ENCODE measurements around the gene ATXN10.

DNA sequence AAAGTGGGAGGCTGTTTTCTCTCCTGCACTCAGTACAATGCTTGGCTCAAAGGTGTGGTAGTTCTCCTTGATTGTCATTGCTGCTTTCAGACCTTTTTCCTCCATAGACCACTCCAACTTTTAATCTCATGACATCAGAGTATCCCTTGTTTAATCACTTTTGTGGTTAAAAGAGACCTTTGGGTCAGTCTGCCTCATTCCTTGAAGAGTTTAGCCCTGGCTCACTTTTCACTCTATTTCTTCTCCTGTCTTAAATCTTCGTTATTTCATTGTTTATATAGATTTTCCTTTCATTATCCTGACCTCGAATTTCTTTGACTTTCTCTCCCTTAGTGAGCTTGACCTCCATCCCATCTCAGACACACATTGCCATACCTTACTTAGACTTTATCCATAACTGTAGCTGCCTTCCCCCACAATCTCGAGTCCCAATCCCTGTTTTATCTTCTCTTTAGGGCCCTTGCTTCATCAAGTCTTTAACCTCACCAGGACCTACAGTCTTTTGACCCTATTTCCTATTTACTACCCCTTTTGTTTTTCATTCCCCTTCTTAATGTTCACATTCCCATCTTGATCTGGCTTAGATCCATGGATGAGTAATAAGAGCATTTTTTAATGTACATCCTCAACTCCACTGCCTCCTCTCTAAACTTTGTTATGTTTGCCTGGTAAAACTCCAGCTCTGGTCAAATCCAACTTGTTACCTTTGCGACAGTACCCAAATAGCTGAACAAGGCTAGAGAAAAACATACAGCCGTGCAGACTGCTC is 9.5 kb downstream of the ATXN10 start:
- TF ChIP-seq, protein P1, sequence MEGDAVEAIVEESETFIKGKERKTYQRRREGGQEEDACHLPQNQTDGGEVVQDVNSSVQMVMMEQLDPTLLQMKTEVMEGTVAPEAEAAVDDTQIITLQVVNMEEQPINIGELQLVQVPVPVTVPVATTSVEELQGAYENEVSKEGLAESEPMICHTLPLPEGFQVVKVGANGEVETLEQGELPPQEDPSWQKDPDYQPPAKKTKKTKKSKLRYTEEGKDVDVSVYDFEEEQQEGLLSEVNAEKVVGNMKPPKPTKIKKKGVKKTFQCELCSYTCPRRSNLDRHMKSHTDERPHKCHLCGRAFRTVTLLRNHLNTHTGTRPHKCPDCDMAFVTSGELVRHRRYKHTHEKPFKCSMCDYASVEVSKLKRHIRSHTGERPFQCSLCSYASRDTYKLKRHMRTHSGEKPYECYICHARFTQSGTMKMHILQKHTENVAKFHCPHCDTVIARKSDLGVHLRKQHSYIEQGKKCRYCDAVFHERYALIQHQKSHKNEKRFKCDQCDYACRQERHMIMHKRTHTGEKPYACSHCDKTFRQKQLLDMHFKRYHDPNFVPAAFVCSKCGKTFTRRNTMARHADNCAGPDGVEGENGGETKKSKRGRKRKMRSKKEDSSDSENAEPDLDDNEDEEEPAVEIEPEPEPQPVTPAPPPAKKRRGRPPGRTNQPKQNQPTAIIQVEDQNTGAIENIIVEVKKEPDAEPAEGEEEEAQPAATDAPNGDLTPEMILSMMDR (IDR thresholded peaks at IDR 0.05) = no peak
- TF ChIP-seq EZH2 (IDR thresholded peaks at IDR 0.05; ENCODE audit: borderline replicate concordance, insufficient read depth, low read depth, low read length, poor library complexity, severe bottlenecking) = no peak
